ENCODE results near the gene TSC22D2.
A peak's percentile ranks its signal among the peaks of the same experiment; 100 is the strongest.

Gene TSC22D2

DNA sequence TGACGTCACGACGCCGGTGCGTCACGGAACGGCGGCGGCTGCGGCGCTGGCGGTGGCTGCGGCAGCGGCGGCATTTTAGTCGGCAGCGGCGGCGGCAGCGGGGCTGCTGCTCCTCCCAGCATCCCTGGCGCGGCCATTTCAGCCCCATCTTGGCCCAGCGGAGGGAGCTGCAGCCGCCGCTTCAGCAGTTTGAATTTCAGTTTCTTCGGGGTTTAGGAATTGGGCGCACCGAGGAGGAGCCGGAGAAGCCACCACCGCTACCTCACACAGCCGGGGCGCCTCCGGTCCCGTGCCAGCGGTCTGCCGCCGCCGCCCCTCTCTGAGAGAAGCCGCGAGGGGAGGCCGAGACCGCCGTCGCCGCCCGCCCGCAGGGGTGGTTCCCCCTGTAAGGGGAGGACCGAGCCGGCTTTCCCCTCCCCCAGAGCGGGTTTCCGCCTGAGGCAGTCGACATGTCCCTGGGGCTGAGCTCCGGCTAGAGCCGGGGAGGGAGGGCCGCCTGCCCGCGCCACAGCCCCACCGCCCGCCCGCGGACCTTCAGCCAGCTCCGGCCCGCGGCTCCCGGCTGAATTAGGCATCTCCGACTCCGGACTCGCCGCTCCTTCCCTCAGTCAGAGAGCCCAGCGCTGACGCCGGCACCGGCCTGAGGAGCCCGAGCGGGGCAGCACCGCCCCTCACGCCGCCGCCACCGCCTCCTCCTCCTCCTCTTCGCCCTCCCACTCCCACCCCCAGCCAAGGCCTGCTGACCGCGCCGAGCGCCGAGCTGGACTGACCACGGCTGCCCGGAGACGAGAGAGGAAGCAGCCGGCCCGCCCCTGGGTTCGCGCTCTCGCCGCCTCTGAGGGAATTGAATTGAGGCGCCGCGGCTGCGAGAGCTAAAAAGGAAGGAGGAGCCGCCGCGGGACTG is at the start of gene TSC22D2:
Gene TSC22D2, plus strand, starts transcription at position 78 of the 904 bp plus-strand sequence. CDS start 1,053 bp downstream, outside the sequence.
- peak; percentile 96 to 98 for DNase-seq (ENCODE audit: low read depth in 2 of 2, low spot score in 1 of 2)

DNA sequence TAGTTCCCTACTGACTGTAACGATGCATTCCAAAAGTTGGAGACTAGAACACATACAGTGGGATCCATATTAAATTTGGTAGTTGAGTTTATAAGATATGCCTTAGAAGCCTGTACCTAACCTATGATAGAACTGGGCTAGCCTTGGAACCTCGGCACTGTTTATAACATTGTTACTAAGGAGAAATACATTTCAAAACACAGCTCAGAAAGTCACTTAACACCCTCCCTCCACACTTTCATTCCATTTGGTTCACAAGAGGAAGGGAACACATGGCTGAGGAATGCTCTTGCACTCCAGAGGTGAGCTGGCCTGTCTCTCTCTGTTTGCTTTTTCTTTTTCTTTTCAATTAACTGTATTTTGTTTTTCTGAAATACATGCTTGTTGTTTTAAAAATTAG is 48.7 kb upstream of the TSC22D2 start:
- no peak for DNase-seq (ENCODE audit: low read depth in 2 of 2, low spot score in 1 of 2)

DNA sequence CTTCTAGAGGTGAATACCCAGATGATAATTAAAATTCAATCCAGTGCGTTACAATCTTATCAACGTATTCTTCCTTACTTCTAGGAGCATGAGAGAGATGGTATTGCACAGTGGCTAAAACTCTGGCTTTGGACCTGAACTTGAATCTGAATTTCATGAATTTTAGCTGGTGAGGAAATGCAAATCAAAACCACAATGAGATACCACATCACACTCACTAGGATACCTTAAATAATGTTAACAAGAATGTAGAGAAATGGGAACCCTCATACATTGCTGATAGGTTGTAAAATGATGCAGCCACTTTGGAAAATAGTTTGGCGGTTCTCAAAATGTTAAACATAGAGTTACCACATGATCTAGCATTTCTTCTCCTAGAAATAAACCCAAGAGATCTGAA is 47.1 kb upstream of the TSC22D2 start:
- DNase-seq (ENCODE audit: low read depth in 2 of 2, low spot score in 1 of 2) = no peak

DNA sequence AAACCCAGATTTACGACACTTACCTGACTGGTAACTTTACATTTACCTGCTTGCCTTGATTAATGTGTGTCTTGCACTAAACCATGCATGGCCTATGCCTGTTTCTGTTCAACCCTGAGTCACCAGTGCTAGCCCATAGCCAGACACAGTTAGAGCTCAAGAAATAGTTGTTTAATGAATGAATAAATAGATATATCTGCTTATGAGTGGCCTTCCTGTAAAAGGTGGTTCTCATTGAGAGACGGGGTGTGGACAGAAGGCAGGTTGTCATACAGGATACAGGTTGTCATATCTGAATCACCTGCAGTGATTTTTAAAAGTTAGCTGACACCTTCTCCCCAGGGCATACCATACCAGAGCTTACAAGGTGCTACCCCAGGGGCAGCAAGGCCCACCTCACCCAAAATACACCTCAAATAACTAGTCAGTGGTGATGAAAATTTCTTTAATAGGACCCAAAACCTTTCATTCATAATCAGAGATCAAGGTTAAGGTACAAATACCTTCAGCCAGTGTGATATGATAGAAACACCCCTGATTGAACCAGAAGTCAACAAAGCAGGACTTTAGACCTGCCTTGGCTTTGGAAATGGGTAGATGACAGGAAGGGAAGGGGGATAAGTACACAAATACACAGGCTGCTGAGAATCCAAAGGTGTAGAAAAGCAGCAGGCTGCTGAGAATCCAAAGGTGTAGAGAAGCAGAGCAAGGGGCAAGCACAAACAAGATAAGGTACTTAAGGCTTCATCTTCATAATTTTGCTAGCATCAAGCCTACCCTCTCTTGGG is 45.4 kb upstream of the TSC22D2 start:
- no peak for DNase-seq (ENCODE audit: low read depth in 2 of 2, low spot score in 1 of 2)

DNA sequence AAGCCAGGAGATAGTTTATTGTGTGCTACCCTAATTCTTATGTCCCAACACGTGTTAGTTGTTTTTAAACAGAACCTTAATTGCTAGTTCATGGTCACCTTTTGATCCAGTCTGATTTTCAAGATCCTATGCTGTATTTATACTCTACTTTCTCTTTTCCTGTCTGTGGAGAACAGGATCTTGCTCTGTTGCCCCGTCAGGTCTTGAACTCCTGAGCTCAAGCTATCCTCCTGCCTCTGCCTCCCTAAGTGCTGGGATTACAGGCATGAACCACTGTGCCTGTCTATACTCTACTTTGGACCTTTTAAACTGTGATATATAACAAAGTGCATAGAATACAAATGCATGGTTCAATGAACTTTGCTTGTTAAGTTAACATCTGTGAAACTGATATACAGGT is 44.7 kb upstream of the TSC22D2 start:
- DNase-seq (ENCODE audit: low read depth in 2 of 2, low spot score in 1 of 2) = no peak

- DNase-seq (ENCODE audit: low read depth in 2 of 2, low spot score in 1 of 2) = no peak
Measured at GRCh38 chr3:150365132-150365604, 42.9 kb upstream of the TSC22D2 start.

GRCh38 chr3:150367757-150368156 is 40.3 kb upstream of the TSC22D2 start:
- no peak for DNase-seq (ENCODE audit: low read depth in 2 of 2, low spot score in 1 of 2)

DNA sequence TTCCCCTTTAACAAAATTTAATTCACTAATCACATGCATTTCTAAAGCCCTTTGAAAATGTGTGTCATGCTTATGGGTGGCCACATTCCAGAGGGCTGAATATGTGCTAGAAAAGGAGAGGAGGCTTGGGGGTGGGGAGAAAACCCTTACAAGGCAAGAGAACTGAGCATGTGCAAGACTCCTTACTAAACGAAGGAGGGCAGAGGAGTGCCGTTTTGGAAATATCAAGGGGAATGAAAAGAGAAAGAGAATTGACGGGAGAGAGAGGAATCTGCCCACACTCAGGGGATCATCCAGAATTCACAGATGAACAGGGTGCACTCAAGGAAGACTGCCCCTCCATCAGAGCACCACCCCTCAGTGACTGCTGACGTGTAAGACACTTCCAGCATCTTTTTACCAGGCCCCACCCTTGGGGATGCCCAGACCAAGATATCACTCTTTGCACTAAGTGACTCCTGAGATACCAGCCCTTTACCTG is 37.9 kb upstream of the TSC22D2 start:
- no peak for DNase-seq (ENCODE audit: low read depth in 2 of 2, low spot score in 1 of 2)

DNA sequence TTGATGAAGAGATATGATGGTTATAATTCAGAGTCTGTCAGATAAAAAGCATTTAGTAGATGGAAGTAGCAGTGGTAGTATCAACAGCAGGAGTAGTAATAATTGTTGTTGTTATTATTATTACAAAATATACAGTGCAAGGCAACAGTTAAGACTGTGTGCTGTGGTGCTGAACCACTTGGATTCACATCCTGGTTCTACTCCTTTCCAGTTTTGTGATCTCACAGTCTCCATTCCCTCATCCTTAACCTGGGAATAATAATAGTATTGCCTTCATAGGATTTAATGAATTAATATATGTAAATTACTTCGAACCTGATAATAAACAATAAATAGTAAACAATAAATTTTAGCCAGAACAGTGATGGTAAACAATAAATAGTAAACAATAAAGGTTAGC is 37.1 kb upstream of the TSC22D2 start:
- no peak for DNase-seq (ENCODE audit: low read depth in 2 of 2, low spot score in 1 of 2)

DNA sequence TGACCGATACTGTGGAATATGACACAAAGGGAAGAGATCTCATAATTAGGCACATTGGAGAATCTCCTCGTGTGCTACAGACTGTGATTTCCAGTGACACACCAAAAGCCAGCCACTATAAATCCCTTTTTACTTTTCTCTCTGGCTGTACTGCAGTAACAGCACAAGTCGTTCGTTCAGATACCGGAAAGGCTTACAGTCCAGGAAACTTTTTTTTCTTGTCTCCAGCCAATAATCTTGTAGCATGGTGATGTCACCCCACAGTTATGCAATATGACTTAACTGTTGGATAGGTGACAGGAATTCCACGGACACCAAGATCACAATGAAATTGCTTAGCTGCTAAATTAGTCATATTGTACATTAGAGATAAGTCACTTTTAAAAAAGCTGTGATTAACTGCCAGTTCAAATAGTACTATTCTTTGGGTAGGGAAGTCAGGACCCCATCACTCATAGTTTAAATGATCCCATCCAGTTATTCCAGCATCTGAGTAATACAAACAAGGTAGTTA is 36.3 kb upstream of the TSC22D2 start:
- no peak for DNase-seq (ENCODE audit: low read depth in 2 of 2, low spot score in 1 of 2)

DNA sequence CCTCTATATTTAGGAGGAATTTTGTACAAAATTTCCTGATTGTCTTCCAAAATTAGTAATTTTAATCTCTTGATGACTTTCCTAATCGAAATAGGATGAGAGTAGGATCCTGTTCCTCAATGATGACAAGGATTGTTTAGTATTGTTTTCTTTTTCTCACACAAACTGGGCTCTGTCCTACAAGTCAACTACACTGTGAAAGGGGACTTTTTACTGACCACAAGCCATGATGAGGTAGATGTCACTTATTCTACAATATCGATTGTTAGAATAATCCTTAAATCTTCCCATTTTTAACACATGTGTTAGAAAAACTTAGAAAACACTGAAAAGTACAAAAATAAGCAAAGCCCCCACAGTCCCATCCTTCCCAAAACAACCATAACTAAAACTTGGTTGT is 35.8 kb upstream of the TSC22D2 start:
- no peak for DNase-seq (ENCODE audit: low read depth in 2 of 2, low spot score in 1 of 2)

GRCh38 chr3:150372722-150373121 is 35.4 kb upstream of the TSC22D2 start:
- no peak for DNase-seq (ENCODE audit: low read depth in 2 of 2, low spot score in 1 of 2)

GRCh38 chr3:150373234-150373875 is 34.7 kb upstream of the TSC22D2 start:
- no peak for DNase-seq (ENCODE audit: low read depth in 2 of 2, low spot score in 1 of 2)

- no peak for DNase-seq (ENCODE audit: low read depth in 2 of 2, low spot score in 1 of 2)
Measured at GRCh38 chr3:150374975-150375374, 33.1 kb upstream of the TSC22D2 start.

GRCh38 chr3:150376001-150376848 is 31.9 kb upstream of the TSC22D2 start:
- no peak for DNase-seq (ENCODE audit: low read depth in 2 of 2, low spot score in 1 of 2)

GRCh38 chr3:150377601-150378300 is 30.3 kb upstream of the TSC22D2 start:
- no peak for DNase-seq (ENCODE audit: low read depth in 2 of 2, low spot score in 1 of 2)

DNA sequence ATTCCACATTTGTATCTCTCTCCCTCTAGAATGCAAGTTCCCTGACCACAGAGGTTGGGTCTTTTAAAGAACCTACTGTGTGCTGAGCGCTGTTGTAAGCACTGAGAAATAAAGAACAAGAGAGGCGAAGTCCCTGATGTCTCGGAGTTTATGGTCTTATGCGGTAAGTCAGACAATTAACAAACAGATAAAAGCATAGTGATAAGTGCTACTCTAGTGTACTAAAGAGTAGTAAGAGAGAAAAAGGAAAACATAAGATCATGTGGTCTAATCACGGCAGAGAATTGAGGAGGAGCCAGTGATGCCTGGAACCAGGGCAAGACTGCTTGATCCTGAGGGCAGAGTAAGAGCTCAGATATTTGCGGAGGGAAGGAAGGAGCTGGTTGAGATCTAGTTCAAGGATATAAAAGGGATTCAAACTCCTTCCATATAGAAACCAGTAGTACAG is 29.8 kb upstream of the TSC22D2 start:
- no peak for DNase-seq (ENCODE audit: low read depth in 2 of 2, low spot score in 1 of 2)

- no peak for DNase-seq (ENCODE audit: low read depth in 2 of 2, low spot score in 1 of 2)
Measured at GRCh38 chr3:150379469-150379868, 28.6 kb upstream of the TSC22D2 start.
